HG03354 (cell line): ENCODE results near the gene ITIH4.

Experiments
- ATAC-seq: cut with Tn5 transposase; IDR thresholded peaks from one replicate; pipeline ENCODE4 v1.9.1; 2021; ENCODE audit warnings: mild to moderate bottlenecking; ENCODE audit not compliant: unreplicated experiment, poor library complexity, severe bottlenecking

ITIH4 gene

DNA sequence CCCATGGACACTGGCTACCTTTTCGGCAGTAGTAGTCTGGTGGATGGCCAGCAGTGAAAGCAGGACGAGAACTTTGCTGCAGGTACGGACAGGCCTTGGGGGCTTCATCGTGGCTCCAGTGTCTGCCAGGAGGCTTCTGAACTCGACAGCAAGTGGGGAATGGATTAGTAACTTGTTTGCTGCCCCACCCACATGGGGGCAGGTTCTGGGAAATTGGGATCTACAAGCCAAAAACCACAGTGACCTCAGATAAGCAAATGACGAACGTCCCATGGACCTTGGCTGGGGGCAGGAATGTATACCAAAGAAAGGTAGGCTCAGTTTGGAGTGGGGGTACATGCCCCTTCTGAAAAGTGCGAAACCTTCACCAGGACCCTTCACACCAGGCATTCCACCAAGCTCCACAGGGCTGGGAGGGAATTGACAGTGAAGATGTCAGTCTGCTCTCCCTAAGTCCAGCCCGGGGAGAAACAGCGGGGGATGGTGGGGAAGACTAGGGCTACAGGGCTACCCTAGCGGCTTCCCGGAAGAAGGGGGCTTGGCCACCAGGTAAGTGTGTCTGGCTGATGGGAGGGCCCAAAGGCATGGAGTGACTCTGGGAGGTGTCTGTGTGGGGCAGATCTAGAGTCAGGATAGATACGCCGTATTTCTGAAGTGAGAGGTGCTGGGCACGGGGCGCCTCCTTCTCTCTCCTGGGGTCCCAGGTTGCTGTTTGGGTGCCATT is at the start of gene ITIH4:
Gene ITIH4 (minus strand): TSS at position 138 of the 724 bp plus-strand sequence. CDS start 30 bp downstream, at position 108.
- ATAC-seq: no peak

GRCh38 chr3:52880047-52880446 is 49.6 kb upstream of the ITIH4 start:
- peak; percentile 19 for ATAC-seq

- ATAC-seq: no peak
These were observed 49.1 kb upstream of the ITIH4 start for GRCh38 chr3:52879581-52879980.

- no peak for ATAC-seq
These were observed 48.6 kb upstream of the ITIH4 start for GRCh38 chr3:52879090-52879489.

GRCh38 chr3:52877085-52877484 is 46.6 kb upstream of the ITIH4 start:
- no peak for ATAC-seq

DNA sequence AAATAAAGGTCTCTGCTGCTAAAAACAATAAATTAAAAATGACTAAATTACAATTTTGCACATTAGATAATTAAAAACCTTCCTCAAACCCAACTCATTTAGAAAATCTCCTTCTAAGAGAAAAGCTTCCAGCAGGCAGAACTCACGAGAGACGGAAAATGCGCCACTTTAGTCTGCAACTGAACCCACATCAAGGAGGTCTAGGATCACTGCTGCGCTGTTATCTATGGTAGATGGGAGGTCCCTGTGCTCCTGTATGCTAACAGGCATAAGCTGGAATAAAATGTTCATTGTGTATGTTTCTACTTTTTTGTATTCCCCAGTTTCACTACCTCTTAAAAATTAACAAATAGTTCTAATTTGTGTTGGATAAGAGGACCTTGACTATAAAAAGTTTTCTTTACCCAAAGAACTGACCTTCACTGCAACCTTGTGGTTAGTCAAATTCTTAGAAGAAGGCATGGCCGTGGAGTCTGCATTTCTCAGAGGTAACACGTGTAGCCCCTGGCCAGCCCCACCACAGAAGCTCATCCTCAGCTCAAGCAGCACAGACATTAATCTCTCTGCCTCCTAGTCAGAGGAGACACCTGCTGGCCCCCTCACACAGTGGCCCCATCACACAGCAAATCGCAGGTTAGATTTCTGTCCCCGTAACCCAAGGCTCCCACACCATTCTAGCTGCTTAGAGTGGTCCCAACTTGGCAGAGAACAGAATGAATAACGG is 44.6 kb upstream of the ITIH4 start:
- ATAC-seq: no peak

- no peak for ATAC-seq
These were observed 43.8 kb upstream of the ITIH4 start for GRCh38 chr3:52874160-52874701.

DNA sequence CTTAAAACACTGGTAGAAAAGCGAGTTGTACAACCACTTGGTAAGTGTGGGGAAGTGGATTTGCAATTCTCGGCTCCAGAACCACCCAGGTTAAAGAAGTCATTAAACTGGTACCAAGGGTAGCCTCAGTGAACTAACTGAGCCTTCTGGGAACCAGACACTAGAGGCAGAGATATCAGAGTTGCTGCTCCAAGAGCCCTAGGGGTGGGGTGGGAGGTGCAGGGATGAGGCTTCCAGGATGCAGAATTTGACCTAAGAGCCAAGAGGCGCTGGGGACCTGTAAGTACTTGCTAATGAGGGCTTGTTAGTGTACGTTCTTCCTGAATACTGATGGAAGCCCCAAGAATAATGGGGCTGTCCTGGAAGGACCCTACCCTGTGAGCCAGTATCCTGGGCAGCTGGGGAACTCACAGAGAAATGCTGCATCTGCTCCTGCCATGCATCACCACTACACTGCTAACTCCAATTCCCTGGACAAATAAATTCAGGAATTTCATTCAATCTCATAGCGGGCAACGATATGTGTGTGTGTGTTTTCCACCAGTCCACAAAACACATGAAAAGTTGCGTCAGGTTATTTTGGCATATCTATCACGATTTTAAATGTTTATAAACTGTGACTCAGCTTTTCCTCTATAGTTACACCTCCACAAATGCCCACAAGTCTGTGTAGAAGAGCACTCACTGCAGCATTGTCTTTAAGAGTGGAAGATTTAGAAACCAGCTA is 43.1 kb upstream of the ITIH4 start:
- ATAC-seq: no peak

GRCh38 chr3:52872245-52872644 is 41.8 kb upstream of the ITIH4 start:
- no peak for ATAC-seq

- no peak for ATAC-seq
These were observed 41.3 kb upstream of the ITIH4 start for GRCh38 chr3:52871761-52872160.

GRCh38 chr3:52870471-52870870 is 40.0 kb upstream of the ITIH4 start:
- no peak for ATAC-seq

- ATAC-seq: no peak
These were observed 36.0 kb upstream of the ITIH4 start for GRCh38 chr3:52866427-52866826.

- no peak for ATAC-seq
These were observed 35.5 kb upstream of the ITIH4 start for GRCh38 chr3:52865994-52866393.

GRCh38 chr3:52860424-52860768 is 29.9 kb upstream of the ITIH4 start:
- no peak for ATAC-seq

GRCh38 chr3:52859686-52860423 is 29.4 kb upstream of the ITIH4 start:
- ATAC-seq: no peak

- ATAC-seq: no peak
These were observed 27.4 kb upstream of the ITIH4 start for GRCh38 chr3:52857864-52858263.

- ATAC-seq: no peak
These were observed 26.7 kb upstream of the ITIH4 start for GRCh38 chr3:52857133-52857532.

DNA sequence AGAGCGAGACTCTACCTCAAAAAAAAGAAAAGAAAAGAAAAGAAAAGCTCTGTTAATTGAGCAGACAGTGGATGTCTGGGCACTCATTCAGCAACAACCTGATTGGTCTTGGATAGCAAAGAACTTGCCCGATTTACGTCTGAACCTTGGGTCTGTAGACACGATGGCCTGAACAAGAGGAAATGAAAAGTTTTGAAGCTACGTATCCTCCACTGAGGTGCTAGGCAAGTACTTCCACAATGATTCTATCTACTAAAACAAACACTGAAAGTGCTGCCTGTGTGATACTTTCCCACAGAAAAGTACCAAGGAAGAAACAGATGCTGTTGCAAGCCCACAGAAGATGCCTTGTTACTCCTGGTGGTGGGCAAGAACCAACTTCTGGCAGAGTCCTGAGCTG is 26.2 kb upstream of the ITIH4 start:
- no peak for ATAC-seq

DNA sequence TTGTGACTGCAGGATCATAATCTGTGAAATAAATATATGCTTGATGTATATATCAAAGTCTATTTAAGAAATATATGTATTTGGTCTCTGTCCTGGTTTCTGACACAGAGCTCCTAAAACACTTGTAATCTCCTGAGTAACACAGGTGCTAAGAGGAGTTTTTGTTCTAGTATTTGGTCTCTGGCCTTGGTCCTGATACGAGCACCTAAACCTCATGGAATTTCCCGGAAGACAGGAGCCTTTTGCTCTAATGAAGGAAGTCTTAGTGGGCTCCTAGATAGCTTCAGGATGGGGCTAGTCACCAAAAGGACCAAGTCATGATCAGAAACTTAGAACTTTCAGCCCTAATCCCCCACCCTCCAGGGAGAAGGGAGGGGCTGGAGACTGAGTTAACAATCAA is 23.5 kb upstream of the ITIH4 start:
- no peak for ATAC-seq

- no peak for ATAC-seq
These were observed 21.9 kb upstream of the ITIH4 start for GRCh38 chr3:52852419-52852818.
